ENCODE data around the gene CR1. TPM values are rescaled to one million over a fixed set of nuclear protein-coding genes. Genes with fewer than 3 reads are reported as not detected.
A peak's percentile ranks its signal among the peaks of the same experiment; 100 is the strongest.

Gene CR1
- total and polyA plus RNA-seq, 9 of the 15 experiments (the other 6 are each of a cell fraction or from before 2014, with no cell fraction given) = 0.07 to 0.47 (median 0.18) TPM

- TF ChIP-seq PPARD (CRISPR knock-in tag; IDR thresholded peaks at IDR 0.05) = no peak
- TF ChIP-seq CEBPB (tag; IDR thresholded peaks at IDR 0.05) = peak; percentile 55; the same call in 1 of the 2 replicates
- 0 out of 6 replicates have a peak, but pooled peaks of 1 of the 3 experiments have one; percentile 15 for TF ChIP-seq ZBTB11 (CRISPR knock-in tag; IDR thresholded peaks at IDR 0.05)
Measured at GRCh38 chr1:207646171-207646570, 150.2 kb downstream of the CR1 start (continued).

GRCh38 chr1:207646944-207647579 is 151.1 kb downstream of the CR1 start:
- H3K9me3 ChIP-seq (replicated peaks; ENCODE audit: control insufficient read depth, insufficient read depth, low read depth, low read length) = no peaks in the 10 kb centered on the region
- H3K4me2 ChIP-seq (ENCODE audit: insufficient read depth, low read length) = peak overlapping the region; percentile 96
- peak in 1 of 4 experiments; percentile 47 for DNase-seq (ENCODE audit: extremely low read depth in 1 of 4, low spot score in 3 of 4)
- no peaks in the 10 kb centered on the region for H3K27me3 ChIP-seq (ENCODE audit: control insufficient read depth in 2 of 2, insufficient read depth in 2 of 2, low read length in 2 of 2)
- WGBS (ENCODE audit: insufficient coverage, low coverage, missing lambda C conversion rate) = 4% methylated on average over 4 of the region's 4 CpGs
- H3K9me1 ChIP-seq (ENCODE audit: control insufficient read depth, insufficient read depth, low read length) = no peaks in the 10 kb centered on the region
- intact Hi-C loops (cut with micrococcal nuclease) = loop anchor here (5.0 to 10.0 kb wide), 2 partner anchors 105 to 592 kb away; partner anchors contain the start of genes CD46, PFKFB2 and YOD1
- peaks cover 3% of the 10 kb centered on the region; the same call in 2 of the 3 replicates for H3K36me3 ChIP-seq (ENCODE audit: control insufficient read depth, insufficient read depth, low read length)
- peak overlapping the region; percentile 88 for H3K27ac ChIP-seq (ENCODE audit: extremely low read depth, low read depth, low read length)
- H2AFZ ChIP-seq (ENCODE audit: low read depth, low read length) = peak overlapping the region; percentile 3; the same call in 1 of the 2 replicates
- FAIRE-seq = no peak
- H3K4me1 ChIP-seq (replicated peaks in 1 of 2; ENCODE audit: control insufficient read depth in 2 of 2, insufficient read depth in 2 of 2, low read length in 2 of 2) = peaks cover 30 to 39% of the 10 kb centered on the region in 2 experiments
- ChIA-PET POLR2A (interaction anchor here (0.6 to 1.0 kb wide), 4 partner anchors 12 to 99 kb away, joined by 3 read pairs; no protein-coding TSS in a partner anchor), CTCF (ENCODE audit: low intra/inter-chr PET ratio) (no interaction called here)
- peaks cover 72% of the 10 kb centered on the region for H3K79me2 ChIP-seq (ENCODE audit: control insufficient read depth, insufficient read depth, low read length)
- ATAC-seq = no peak
- H3K4me3 ChIP-seq = peak overlapping the region; percentile 67
- BruUV-seq (replicated peaks) = no TSS peak
- in situ Hi-C loops (cut with MboI) = no loop called here
- H3K9ac ChIP-seq (ENCODE audit: insufficient read depth in 1 of 2, low read depth in 2 of 2, low read length in 2 of 2) = peak overlapping the region; percentile 75 to 82
- no peaks in the 10 kb centered on the region for H4K20me1 ChIP-seq (replicated peaks; ENCODE audit: control insufficient read depth, insufficient read depth, low read length)
- TF ChIP-seq ZNF24 (IDR thresholded peaks at IDR 0.05) (peak; percentile 16; the same call in 1 of the 2 replicates), SP1 (CRISPR knock-in tag; IDR thresholded peaks at IDR 0.05) (no peak), POLR2AphosphoS2 (IDR thresholded peaks at IDR 0.05; ENCODE audit: low read length) (no peak), NCOA4 (IDR thresholded peaks at IDR 0.05; ENCODE audit: partially characterized antibody) (no peak), MEIS2 (IDR thresholded peaks at IDR 0.05; ENCODE audit: partially characterized antibody) (peak; percentile 57), HDGF (IDR thresholded peaks at IDR 0.05) (peak; percentile 62; the same call in 1 of the 2 replicates), ZBTB43 (CRISPR knock-in tag; IDR thresholded peaks at IDR 0.05) (no peak), ZNF274 (IDR thresholded peaks at IDR 0.05; ENCODE audit: borderline replicate concordance, low read depth, low read length) (no peak), ARID1B (IDR thresholded peaks at IDR 0.05) (0 out of 2 replicates have a peak, but pooled peaks have one; percentile 25), NR2C2 (CRISPR knock-in tag; IDR thresholded peaks at IDR 0.05) (no peak), NR2C2 (tag; IDR thresholded peaks at IDR 0.05) (no peak), ADNP (tag; IDR thresholded peaks at IDR 0.05) (no peak), CBFA2T3 (IDR thresholded peaks at IDR 0.05) (peak; percentile 2; the same call in 1 of the 2 replicates), ZNF316 (IDR thresholded peaks at IDR 0.05) (0 out of 2 replicates have a peak, but pooled peaks have one; percentile 30)
